RKO (cell line): Measurements from ENCODE around the gene LIFR.

ENCODE experiments used
- DNase-seq: peaks from one replicate; pipeline ENCODE4 v3.0.0-alpha.2; 2016; ENCODE audit warnings: low spot score

The LIFR gene

GRCh38 chr5:38548064-38548759, 8.2 kb downstream of the LIFR start:
- DNase-seq, result no peak

GRCh38 chr5:38547257-38547656, 9.2 kb downstream of the LIFR start:
- DNase-seq, result no peak

DNA sequence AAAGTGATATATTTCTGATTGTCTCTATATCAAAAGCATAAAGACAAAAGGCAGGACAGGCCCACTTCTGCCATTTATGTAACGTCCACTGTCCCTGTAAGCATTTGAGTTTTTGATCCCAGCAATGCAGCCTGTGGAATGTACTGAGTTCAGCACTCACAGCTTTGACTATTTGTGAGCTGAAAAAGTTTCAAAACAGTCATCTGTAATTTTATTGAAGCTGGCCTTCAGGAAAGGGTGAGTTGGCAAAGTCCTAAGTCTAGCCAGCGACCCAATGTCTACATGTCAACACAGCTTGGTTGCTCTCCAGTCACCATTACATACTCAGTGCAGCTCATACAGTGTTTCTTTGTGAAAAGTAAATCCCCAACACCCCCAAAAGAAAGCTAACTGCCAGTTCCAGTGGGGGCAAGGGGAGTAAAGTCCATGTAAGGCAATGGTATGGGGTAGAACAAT, 9.7 kb downstream of the LIFR start:
- no peak for DNase-seq

DNA sequence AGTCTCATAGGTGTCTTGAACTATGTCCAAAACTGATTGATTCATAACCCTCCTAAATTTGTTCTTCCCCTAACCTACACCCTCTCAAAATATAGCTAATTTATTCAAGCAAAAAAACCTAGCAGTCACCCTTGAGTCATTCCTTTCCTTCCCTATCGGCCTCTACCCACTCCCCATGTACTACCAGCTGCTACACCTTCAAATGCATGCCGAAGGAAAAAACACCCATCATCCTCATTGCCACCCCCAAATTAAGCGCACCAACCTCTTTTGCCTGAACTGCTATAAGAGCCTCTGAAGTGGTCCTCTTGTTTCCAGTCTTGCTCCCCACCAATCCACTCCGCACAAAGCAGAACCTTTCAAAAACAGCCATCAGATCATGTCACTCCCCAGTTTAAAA, 12.6 kb downstream of the LIFR start:
- no peak for DNase-seq

DNA sequence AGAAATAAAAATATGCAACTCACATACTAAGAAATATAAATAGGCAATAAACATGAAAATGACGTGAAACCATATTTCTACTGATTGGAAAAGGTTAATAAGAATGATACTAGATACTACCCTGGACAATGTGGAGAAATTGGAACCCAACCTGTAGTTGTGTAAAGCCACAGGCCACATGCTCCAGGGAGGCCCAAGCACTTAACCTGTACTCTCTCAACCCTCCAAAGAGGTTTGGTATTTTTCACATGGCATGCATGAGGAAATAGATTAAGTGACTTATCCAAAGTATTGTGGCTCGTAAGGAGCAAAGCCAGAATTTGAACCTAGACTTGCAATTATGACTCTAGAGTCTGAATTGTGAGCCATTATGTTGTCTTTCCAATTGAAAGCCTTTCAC, 13.4 kb downstream of the LIFR start:
- DNase-seq, result no peak

DNA sequence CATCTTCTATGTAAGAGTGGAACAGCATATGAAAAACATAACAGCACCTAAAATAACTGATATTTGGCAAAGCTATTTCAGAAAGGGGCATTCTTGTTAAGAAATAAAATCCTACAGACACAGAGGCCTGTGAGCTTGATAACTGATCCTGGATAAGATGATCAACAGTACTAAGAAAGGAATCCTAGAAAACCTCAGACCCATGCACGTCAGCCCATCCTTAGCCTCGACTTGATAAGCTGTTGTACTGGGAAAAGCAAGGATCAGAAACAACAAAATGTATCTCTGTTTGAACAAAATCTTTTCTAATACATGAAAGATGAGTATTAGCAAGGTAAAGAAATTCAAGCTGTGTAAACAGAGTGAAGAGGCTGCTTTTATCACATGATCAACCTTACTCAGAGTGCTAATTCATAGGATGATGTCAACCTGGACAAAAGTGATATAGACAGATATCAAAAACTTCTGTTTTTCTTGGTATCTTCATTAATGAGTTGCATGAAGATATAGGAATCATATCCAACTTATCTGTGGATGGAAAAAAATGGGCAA, 15.2 kb downstream of the LIFR start:
- no peak for DNase-seq

DNA sequence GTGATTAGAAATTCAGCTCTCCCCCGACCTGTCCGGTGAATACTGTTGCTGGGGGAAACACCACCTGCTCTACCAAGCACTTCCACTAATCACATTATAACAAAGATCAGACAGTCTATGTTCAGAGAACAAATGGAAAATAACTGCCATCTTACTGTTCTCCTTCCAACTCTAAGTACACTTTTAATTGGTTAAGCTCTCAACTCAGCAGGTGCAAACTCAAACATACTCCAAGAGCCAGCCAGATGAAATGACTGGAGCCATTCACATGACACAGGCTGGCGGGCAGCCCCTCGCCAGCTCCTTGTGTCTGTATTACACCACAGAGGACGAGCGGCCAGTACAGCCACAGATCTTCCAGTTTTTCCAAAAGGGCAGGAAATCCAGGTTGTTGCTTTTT, 16.1 kb downstream of the LIFR start:
- DNase-seq, result no peak

- DNase-seq, result no peak
Observed at GRCh38 chr5:38538161-38538560, 18.3 kb downstream of the LIFR start.

DNA sequence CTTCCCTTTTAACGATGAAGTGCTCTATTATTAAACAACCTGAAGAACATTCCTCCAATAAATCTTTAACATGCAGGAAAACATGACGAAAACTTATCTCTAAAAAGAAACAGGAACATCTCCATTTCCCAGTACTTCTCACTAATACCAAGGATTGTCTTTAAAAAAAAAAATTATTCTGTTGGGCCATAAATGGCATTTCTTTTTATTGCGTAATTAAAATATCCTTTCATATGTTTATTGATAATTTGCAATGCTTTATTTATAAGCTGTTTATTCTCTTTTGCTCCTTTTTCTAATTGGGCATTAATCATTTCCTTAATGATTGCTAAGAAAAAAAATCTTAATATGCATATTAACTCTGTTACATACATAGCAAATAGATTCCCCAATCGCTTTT, 18.9 kb downstream of the LIFR start:
- DNase-seq, result no peak

DNA sequence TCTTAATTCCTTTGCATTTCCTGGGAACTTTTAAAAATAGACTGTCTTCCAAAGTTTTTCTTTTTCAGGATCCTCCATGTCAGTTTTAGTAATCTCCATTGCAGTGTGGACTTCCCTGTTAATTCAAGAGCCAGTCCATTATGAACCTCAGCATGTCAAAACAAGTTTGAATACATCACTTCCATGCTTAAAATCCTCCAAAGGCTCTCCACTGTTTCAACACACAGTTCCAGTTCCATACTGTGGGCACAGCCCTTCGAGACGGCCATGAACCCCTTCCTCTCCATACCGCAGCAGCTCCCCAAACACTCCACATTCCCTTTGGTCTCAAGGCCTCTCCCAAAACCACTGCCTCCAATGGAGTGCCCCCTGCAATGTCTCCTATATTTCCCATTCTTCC, 19.5 kb downstream of the LIFR start:
- DNase-seq, result no peak

DNA sequence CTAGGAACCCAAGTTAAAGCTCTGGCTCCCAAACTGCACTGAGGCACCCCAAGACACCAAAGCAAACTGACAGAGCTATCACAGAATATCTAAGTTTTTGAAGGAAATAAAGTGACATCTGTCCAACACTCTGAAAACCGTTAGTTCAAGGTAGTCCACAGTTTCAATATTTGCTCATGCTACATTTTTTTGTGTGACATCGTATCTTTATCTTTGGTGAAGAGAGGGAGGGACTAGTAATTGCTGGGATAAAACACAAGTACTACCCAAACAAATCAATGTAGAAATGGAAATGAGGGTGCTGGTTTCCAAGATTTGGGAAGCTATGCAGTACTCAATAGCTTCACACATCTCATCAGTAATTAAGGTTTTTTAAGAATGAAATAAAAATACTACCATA, 20.6 kb downstream of the LIFR start:
- DNase-seq, result no peak

DNA sequence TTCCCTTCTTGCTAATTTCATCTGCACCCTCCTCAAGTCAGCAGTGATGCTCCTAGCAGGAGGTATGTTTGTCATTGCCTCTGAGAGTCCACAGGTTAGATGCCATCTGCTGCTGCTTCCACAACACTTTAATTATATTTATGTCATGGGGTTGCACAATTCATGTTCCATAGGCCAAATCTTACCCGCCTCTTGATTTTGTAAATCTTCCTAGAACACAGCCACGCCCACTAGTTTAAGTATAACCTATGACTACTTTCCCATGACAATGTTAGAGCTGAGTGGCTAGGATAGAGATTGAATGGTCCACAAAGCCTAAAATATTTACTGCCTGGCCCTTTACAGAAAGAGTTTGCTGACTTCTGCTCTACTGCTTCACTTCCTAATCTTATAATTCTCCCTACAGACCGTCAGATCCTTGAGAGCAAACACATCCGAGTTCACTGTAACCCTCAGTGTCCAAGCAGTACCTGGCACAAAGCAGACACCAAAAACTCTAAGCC, 21.1 kb downstream of the LIFR start:
- no peak for DNase-seq

DNA sequence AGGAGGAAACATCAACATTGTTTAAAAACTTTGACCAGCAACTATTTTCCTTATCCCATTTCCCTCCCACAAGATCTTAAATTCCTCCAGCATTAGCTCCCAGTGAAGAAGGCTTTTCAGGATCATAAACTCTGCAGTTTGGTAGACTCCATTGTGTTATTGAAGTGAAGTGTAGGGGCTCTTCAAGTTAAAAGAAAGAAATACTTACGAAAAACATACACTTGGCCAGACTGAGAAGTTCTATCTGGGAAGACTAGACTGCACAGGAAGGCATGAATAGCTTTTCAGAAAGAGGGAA, 22.3 kb downstream of the LIFR start:
- no peak for DNase-seq

GRCh38 chr5:38533286-38534155, 22.9 kb downstream of the LIFR start:
- no peak for DNase-seq

DNA sequence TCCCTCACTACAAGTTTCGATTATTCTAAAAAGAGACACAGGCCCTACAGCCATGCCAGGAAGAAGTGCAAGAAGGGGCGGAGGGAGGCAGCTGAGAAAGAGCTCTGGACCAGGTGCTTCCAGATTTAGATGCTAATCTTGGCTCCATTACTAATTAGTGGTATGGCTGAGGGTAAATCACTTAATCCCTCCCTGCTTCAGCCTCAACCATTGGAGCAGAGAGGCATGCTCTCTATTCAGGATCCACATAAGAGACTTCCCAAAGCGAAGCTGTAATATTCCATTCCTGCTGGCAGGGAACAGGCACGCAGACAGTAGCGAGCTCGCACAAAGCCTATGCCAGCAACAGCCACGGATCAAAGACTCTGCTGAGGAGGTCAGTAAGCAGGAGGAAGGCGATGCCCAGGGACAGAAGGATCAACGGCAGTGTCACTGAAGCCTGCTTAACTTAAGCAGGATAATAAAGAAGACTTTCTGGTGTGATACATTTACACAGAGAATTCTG, 24.2 kb downstream of the LIFR start:
- no peak for DNase-seq

DNA sequence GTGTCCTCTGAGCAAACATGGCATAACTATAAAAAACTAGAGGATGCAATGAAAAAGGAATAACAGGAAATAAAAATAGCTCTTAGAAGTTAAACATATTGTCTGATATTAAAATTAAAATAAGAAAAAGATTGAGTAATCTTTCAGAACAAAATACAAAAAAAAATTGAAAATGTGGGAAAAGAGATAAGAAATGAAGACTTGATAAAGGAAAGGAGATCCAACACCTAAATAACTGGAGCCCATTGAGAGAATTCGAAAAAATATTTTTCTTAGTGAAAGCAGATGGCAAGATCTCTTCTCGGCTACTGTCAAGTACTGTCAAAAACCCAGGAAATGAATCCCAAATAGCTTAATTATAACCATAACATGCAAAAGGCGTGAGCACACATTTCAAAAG, 24.9 kb downstream of the LIFR start:
- DNase-seq, result no peak

- no peak for DNase-seq
Observed at GRCh38 chr5:38529955-38530646, 26.3 kb downstream of the LIFR start.

DNA sequence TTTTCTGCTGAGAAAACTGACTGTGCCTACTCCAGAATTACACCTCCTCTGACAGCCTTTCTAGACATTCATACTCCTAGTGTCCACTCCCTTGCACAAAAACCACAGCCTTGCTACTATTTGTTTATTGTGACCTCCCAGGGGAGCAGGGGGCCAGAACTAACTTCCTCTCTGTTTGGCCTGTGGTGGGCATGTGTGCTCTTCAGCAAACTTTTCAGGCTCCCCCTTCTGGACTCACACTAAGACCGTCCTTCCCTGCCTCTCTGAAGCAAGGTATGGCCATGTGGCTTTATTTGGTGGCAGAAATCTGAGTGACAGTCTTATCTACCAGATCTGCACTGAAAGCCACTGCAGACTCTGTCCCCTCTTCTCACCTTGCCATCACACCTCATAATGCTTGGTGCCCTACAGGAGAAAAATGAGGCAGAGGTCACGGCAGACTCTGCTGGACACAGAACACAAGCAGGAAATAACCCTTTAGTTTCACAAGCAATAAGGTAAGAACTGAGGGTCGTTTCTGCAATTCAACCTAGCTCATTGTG, 28.2 kb downstream of the LIFR start:
- no peak for DNase-seq

DNA sequence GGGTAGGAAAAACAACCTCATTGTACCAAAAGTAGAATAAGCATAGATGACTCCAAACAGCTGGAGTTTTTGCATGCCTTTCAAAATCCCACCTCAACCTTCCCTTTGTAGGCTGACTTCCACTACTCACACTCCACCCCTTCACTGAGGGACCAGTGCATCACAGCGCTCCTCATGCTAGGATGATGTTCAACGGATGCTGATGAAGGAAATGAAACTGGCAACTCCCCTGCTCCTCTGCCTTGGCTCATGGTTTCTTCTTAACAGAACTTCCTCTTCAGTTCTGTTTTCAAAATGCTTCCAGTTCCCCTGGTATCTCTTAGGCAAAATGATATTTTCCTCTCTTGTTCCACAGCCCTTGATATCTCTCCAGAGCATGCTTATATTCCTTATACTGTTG, 29.0 kb downstream of the LIFR start:
- no peak for DNase-seq

GRCh38 chr5:38524022-38524421, 32.4 kb downstream of the LIFR start:
- DNase-seq, result no peak

DNA sequence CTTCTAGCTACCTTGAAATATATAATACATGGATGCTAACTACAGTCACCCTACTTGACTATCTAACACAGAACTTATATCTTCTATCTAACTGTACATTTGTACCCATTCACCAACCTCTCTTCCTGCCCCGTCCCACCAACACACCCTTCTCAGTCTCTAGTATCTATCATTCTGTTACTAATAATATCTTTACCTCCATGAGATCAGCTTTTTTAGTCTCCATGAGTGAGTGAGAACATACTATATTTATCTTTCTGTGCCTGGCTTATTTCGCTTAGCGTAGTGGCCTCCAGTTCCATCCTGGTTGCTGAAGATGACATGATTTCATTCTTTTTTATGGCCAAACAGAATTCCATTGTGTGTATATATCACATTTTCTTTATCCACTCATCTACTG, 37.0 kb downstream of the LIFR start:
- no peak for DNase-seq

DNA sequence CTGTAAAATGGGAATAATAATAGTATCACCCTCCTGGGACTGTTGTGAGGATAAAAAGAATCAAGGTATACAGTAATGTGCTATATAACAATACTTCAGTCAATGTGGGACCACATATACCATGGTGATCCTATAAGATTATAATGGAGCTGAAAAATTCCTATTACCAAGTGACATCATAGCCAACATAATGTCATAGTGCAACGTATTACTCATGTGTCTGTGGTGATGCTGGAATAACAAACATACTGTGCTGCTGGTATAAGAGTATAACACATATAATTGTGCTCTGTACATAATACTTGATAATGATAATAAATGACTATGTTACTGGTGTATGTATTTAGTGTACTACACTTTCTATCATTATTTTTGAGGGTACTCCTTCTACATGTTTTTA, 38.1 kb downstream of the LIFR start:
- DNase-seq, result no peak
